Activated B cell treated with CpG ODN at 0.5 μM for 24 hours (primary cell): ENCODE results near the gene NCBP2L. TPM values are rescaled to one million over a fixed set of nuclear protein-coding genes. Genes with fewer than 3 reads are reported as not detected.

Experiments
- ATAC-seq: fragments of 200-7000 bp; cut with Tn5 transposase; one replicate; pipeline ENCODE4 v1.10.0; 2021; ENCODE audit warnings: low read depth, mild to moderate bottlenecking, moderate library complexity
- CTCF ChIA-PET: fragments of 350-600 bp; sonication (Branson Sonifier 250); formaldehyde crosslinking; loops from one replicate; lab custom pipeline; 2021; ENCODE audit warnings: antibody characterized with exemption; lab: Charles Lee
- POLR2A ChIA-PET: fragments of 350-600 bp; sonication (Branson Sonifier 250); formaldehyde crosslinking; loops from one replicate; lab custom pipeline; 2021; ENCODE audit warnings: antibody characterized with exemption; lab: Charles Lee
- DNase-seq: peaks from one replicate; pipeline ENCODE4 v3.0.0; 2022
- H3K27ac Mint-ChIP-seq: one replicate; pipeline ENCODE4 v1.8.0; 2020; ENCODE audit warnings: mixed read lengths
- H3K27me3 Mint-ChIP-seq: one replicate; pipeline ENCODE4 v1.8.0; 2021; ENCODE audit warnings: mixed read lengths
- H3K36me3 Mint-ChIP-seq: one replicate; pipeline ENCODE4 v1.8.0; 2021; ENCODE audit warnings: low read depth, mixed read lengths
- H3K4me1 Mint-ChIP-seq: one replicate; pipeline ENCODE4 v1.8.0; 2021; ENCODE audit warnings: mixed read lengths
- H3K4me3 Mint-ChIP-seq: one replicate; pipeline ENCODE4 v1.8.0; 2020; ENCODE audit warnings: mild to moderate bottlenecking, mixed read lengths
- H3K9me3 Mint-ChIP-seq: one replicate; pipeline ENCODE4 v1.8.0; 2020; ENCODE audit warnings: mixed read lengths
- intact Hi-C: fragments of 100-400 bp; cut with micrococcal nuclease; formaldehyde crosslinking; loops from one replicate; pipeline ENCODE4 v1.15.1; 2024
- total RNA-seq: library from RNA; stranded (reverse); gene quantifications from 2 replicates; pipeline ENCODE4 v1.2.3, GENCODE V29; 2022
- TF ChIP-seq, protein P1 (sequence below): fragments of 200-600 bp; IDR thresholded peaks from one replicate; pipeline ENCODE4 v1.8.0; 2022; ENCODE audit warnings: antibody characterized with exemption, mild to moderate bottlenecking

The NCBP2L gene
- total RNA-seq, 1 donor from 2014 or later: not detected

DNA sequence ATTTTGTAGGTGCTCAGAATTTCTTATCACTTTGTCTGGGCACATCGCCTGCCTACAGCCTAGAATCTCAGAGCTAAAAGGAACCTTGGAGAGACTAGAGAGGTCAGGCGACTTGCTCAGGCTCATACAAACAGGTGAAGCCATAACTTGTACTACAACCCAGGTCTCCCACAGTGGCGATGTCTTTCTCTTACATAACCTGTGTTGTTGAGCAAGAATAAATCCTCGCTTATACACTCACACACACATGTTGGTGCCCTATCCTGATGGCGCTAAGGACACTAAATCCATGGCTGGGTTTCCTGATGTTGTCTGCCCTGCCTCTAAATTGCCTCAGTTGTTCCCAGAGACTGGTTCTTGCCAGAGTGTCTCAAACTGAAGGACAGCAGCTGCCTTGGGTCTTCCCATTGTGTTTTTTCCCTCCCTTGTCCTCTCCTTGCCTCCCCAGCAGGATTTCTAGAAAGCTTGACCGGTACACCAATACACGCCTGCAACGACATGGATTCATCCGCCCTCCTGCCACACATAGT is 3.6 kb upstream of the NCBP2L start:
- peaks cover 14% of the 10 kb centered on the region for H3K4me1 Mint-ChIP-seq
- no peak overlapping the region for H3K4me3 Mint-ChIP-seq
- no peak overlapping the region for H3K27ac Mint-ChIP-seq
- TF ChIP-seq, protein P1, sequence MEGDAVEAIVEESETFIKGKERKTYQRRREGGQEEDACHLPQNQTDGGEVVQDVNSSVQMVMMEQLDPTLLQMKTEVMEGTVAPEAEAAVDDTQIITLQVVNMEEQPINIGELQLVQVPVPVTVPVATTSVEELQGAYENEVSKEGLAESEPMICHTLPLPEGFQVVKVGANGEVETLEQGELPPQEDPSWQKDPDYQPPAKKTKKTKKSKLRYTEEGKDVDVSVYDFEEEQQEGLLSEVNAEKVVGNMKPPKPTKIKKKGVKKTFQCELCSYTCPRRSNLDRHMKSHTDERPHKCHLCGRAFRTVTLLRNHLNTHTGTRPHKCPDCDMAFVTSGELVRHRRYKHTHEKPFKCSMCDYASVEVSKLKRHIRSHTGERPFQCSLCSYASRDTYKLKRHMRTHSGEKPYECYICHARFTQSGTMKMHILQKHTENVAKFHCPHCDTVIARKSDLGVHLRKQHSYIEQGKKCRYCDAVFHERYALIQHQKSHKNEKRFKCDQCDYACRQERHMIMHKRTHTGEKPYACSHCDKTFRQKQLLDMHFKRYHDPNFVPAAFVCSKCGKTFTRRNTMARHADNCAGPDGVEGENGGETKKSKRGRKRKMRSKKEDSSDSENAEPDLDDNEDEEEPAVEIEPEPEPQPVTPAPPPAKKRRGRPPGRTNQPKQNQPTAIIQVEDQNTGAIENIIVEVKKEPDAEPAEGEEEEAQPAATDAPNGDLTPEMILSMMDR: no peak
- ATAC-seq (no peak), DNase-seq (no peak)
- ChIA-PET CTCF (interaction anchor here (0.5 to 8.7 kb wide), 4 partner anchors 56 to 116 kb away, joined by 3 to 146 read pairs (median 53); no protein-coding TSS in a partner anchor), POLR2A (interaction anchor here (3.9 kb wide), 1 partner anchor 101 kb away, joined by 35 read pairs; no protein-coding TSS in a partner anchor)
- H3K36me3 Mint-ChIP-seq: no peaks in the 10 kb centered on the region
- H3K27me3 Mint-ChIP-seq: no peaks in the 10 kb centered on the region
- intact Hi-C loops: loop anchor here (10.0 kb wide), 1 partner anchor 319 kb away; no protein-coding TSS in a partner anchor
- no peaks in the 10 kb centered on the region for H3K9me3 Mint-ChIP-seq

DNA sequence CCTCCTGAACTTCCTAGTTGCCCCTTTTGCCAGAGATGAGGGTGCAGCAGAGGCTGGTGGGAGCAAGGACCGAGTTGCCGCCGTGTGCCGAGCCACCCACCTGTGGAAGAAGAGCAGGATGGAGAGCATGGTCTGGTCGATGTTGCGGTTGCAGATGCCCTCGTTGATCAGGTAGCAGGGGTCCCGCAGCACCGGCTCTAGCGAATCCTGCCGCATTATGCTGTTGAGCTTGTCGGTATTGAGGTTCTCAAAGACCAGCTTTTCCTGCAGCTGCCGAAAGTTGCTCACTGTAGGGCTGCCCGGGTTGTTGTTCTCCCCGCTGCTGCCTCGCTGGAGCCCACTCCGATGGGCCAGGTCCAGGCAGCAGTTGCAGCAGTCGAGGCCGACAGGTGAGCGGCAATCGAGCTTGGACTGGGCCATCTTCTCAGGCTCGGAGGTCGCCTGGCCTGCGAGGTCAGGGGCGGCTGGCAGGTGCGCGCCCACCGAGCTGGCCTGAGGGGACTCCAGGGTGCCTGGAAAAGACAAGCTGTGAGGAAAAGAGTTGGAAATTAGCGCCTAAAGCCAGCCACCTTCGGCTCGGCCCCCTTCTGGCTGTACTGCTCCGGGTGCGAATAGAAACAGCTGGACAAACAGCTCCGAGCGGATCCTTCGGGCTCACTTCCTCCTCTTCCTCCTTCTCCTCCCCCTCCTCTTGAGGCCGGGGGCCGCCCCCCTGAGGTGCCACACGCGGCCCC is 2.4 kb upstream of the NCBP2L start:
- peaks cover 14% of the 10 kb centered on the region for H3K4me1 Mint-ChIP-seq
- intact Hi-C loops: loop anchor here (5.0 to 10.0 kb wide), 4 partner anchors 33 to 658 kb away; partner anchors contain the start of gene RBM41
- H3K36me3 Mint-ChIP-seq: no peaks in the 10 kb centered on the region
- H3K4me3 Mint-ChIP-seq: peak overlapping the region; percentile 87
- H3K27me3 Mint-ChIP-seq: no peaks in the 10 kb centered on the region
- no peak overlapping the region for H3K27ac Mint-ChIP-seq
- H3K9me3 Mint-ChIP-seq: no peaks in the 10 kb centered on the region
- CTCF ChIA-PET: interaction anchor here (0.8 to 8.7 kb wide), 9 partner anchors 46 to 776 kb away, joined by 3 to 146 read pairs (median 4); no protein-coding TSS in a partner anchor
- POLR2A ChIA-PET: interaction anchor here (0.6 to 3.9 kb wide), 3 partner anchors 59 to 119 kb away, joined by 3 to 38 read pairs (median 35); no protein-coding TSS in a partner anchor
- TF ChIP-seq, protein P1: no peak
- peak; percentile 19 for ATAC-seq
- DNase-seq: peak; percentile 16

DNA sequence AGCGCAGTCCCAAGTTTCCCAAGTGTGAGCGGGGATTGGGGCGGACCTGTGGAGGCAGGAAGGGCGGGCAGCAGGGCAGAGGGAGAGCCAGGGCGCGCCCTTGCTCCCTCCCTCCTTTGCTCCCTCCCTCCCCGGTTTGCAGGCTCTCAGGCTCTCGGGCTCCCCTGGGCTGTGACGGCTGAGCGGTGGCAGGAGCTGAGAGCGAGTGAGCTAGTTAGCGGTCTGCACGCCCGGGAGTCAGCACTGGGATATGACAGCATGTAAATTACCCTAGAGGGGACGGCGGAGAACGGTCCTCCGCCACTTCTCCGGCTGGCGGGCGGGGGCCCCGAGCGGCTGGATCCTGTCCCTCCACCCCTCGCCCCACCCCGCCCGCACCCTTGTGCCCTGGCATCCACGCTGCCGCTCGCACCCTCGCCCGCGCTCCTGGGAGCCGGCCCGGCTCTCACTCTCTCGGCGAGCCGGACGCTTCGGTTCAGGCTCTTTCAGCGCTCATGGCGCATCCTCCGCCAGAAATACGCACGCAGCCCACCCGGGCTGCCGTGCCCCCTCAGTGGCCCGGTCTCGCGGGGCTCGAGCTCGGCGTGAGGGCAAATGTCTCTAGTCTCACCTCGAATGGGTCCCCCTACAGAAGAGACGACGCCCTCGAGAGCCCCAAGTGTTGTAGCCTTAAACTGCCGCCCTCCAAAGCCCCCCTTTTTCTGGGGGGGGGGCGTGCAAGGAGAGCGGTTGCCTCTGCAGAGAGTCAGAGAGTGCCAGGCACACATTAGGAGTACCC is 1.6 kb upstream of the NCBP2L start, which contains the start of gene TSC22D3:
TSC22D3 (minus strand) TSS at position 54 of the 778 bp plus-strand sequence. CDS start 368 bp downstream, outside the sequence.
- Mint-ChIP-seq H3K4me1 (peaks cover 14% of the 10 kb centered on the region), H3K36me3 (no peaks in the 10 kb centered on the region), H3K4me3 (peak within 1 kb of the TSS; percentile 87), H3K27ac (peak within 1 kb of the TSS; percentile 77), H3K9me3 (no peaks in the 10 kb centered on the region), H3K27me3 (no peaks in the 10 kb centered on the region)
- TF ChIP-seq, protein P1: no peak
- DNase-seq: peak; percentile 29
- intact Hi-C loops: loop anchor here (1.0 to 10.0 kb wide), 5 partner anchors 34 to 659 kb away; partner anchors contain the start of gene RBM41
- POLR2A ChIA-PET: interaction anchor here (1.5 to 3.9 kb wide), 3 partner anchors 59 to 116 kb away, joined by 7 to 38 read pairs (median 35); no protein-coding TSS in a partner anchor
- CTCF ChIA-PET: interaction anchor here (0.8 to 8.7 kb wide), 8 partner anchors 47 to 777 kb away, joined by 3 to 146 read pairs (median 6); no protein-coding TSS in a partner anchor
- ATAC-seq: peak; percentile 68

DNA sequence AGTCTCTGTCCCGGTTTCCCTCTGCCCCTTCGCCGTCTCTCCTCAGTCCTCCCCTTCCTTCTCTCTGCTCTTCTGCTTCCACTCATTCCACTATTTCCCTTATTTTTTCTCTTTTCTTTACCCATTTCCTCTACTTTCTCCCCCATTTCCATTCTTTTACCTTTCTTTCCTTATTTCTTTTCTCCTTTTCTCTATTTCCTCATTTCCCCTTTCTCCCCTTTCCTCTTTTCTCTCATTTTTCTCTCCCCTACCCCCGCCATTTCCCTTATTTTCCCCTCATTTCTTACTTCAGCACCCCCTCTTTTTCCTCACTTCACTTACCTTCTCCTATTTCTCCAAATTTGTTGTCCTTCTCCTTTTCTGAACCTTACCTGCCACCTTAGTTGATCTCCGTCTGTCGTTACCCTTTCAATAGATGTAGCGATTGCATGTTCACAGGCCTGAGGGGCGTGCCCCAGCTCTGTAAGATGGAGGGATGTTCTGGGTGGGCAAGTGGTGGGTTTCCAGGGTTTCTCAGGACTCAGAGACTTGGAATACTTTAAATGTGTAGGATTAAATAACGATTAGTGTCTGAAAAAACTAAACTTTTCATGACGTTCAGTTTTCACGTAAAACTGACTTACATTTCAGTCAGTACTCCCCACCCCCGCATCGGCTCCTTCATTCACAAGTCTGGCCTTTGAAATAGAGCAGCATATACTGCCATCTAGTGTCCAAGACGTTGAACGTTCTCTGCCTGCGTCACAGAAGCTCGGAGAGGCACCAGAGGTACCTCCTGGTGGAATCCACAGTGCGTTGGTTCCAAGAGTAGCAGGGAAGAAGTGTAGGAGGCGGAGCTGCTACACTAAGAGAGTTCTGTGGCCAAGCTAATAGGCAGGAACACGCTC is 641 bp upstream of the NCBP2L start:
- Mint-ChIP-seq H3K4me3 (peak overlapping the region; percentile 87), H3K27me3 (no peaks in the 10 kb centered on the region), H3K4me1 (peaks cover 14% of the 10 kb centered on the region), H3K9me3 (no peaks in the 10 kb centered on the region), H3K36me3 (no peaks in the 10 kb centered on the region), H3K27ac (peak overlapping the region; percentile 77)
- intact Hi-C loops: loop anchor here (1.0 to 10.0 kb wide), 15 partner anchors 35 to 883 kb away; partner anchors contain the start of genes PRPS1 and RBM41
- POLR2A ChIA-PET: interaction anchor here (1.5 to 3.9 kb wide), 3 partner anchors 60 to 117 kb away, joined by 7 to 38 read pairs (median 35); no protein-coding TSS in a partner anchor
- CTCF ChIA-PET: interaction anchor here (0.9 to 8.7 kb wide), 16 partner anchors 11 to 903 kb away, joined by 3 to 146 read pairs (median 4); no protein-coding TSS in a partner anchor
- ATAC-seq (peak; percentile 72), DNase-seq (peak; percentile 23)
- TF ChIP-seq, protein P1: no peak
